Breast epithelium (tissue), 4 donors: Measurements from ENCODE around the gene ALK. TPM values are rescaled to one million over a fixed set of nuclear protein-coding genes. Genes with fewer than 3 reads are reported as not detected.

ENCODE experiments used
- DNase-seq, 2 donors: peaks; one replicate each; pipeline ENCODE4 v3.0.0-alpha.2; 2019; ENCODE audit warnings: low spot score in 2 of 2
- H3K27ac ChIP-seq, 2 donors: fragments of 200-600 bp; sonication (generic) in 1 of 2; one replicate each; pipeline ENCODE4 v1.5.1; 2016 to 2019; ENCODE audit warnings: mild to moderate bottlenecking in 1 of 2
- H3K27me3 ChIP-seq, 2 donors: fragments of 200-600 bp; sonication (generic) in 1 of 2; one replicate each; pipeline versions ENCODE4 v1.5.1 to v1.6.0; 2017 to 2019; ENCODE audit warnings: control low read depth in 1 of 2, mild to moderate bottlenecking in 1 of 2
- H3K36me3 ChIP-seq: fragments of 200-600 bp; one replicate; pipeline ENCODE4 v1.5.1; 2019
- H3K4me1 ChIP-seq, 2 donors: fragments of 200-600 bp; sonication (generic); one replicate each; pipeline ENCODE4 v1.5.1; 2016 to 2019; ENCODE audit warnings: control low read depth in 1 of 2
- H3K4me3 ChIP-seq, 3 donors: fragments of 200-600 bp; sonication (generic); 1 replicate in 2 of 3; 2 replicates in 1 of 3; pipeline ENCODE4 v1.5.1; 2016 to 2019; ENCODE audit warnings: mild to moderate bottlenecking in 3 of 3, moderate library complexity in 2 of 3
- H3K9me3 ChIP-seq, 2 donors: fragments of 200-600 bp; sonication (generic) in 1 of 2; one replicate each; pipeline ENCODE4 v1.5.1; 2016 to 2019; ENCODE audit warnings: control low read depth in 1 of 2
- POLR2A ChIP-seq: fragments of 450-650 bp; IDR thresholded peaks from one replicate; pipeline ENCODE4 v1.6.1; 2016; ENCODE audit warnings: antibody characterized with exemption, mild to moderate bottlenecking, moderate library complexity
- POLR2AphosphoS5 ChIP-seq, 3 donors: sonication (generic); formaldehyde crosslinking; IDR thresholded peaks; one replicate each; pipeline ENCODE4 v1.6.1; 2017; ENCODE audit warnings: antibody characterized with exemption in 3 of 3
- intact Hi-C: fragments of 100-400 bp; cut with DNase I; formaldehyde crosslinking; loops from one replicate; pipeline ENCODE4 v1.15.1; 2023; ENCODE audit warnings: low total_unique reads
- total RNA-seq, 3 donors: library from RNA; depleted of rRNA; stranded (reverse); fragments of >200 nt; gene quantifications; one replicate each; pipeline ENCODE4 v1.1.0, GENCODE V29; 2016
- TF ChIP-seq, protein P1 (sequence below), 3 donors: fragments of 450-650 bp; IDR thresholded peaks; one replicate each; pipeline ENCODE4 v1.5.1; 2016 to 2017; ENCODE audit warnings: antibody characterized with exemption in 3 of 3, mild to moderate bottlenecking in 3 of 3, moderate library complexity in 3 of 3

ALK gene
- total RNA-seq, 3 donors from 2014 or later, result 0.33 to 5.6 (median 0.64) TPM

DNA sequence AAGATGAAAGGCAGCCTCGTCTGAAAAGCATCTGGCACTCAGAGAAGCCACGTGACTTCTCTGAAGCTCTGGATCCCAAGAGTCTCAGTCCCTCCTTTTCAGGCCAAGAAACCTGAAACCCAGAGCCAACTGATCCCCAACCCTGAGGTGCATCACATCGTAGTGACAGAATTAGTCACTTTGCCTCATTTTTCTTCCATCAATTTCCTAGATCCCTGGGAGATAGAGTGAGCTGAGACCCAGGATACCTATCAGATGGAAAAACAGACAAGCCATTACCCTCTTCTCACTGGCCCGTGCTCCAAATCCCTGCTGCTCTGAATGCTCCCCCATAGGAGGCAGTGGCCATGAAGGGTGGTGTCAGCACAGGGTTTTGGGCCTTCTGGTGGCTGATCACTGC is 113.1 kb downstream of the ALK start:
- DNase-seq, result no peak
- Histone ChIP-seq H3K36me3 (no peaks in the 10 kb centered on the region), H3K27me3 (no peaks in the 10 kb centered on the region), H3K4me3 (no peak overlapping the region), H3K9me3 (no peaks in the 10 kb centered on the region), H3K27ac (no peak overlapping the region), H3K4me1 (no peaks in the 10 kb centered on the region)
- intact Hi-C loops, result no loop called here
- TF ChIP-seq, protein P1, sequence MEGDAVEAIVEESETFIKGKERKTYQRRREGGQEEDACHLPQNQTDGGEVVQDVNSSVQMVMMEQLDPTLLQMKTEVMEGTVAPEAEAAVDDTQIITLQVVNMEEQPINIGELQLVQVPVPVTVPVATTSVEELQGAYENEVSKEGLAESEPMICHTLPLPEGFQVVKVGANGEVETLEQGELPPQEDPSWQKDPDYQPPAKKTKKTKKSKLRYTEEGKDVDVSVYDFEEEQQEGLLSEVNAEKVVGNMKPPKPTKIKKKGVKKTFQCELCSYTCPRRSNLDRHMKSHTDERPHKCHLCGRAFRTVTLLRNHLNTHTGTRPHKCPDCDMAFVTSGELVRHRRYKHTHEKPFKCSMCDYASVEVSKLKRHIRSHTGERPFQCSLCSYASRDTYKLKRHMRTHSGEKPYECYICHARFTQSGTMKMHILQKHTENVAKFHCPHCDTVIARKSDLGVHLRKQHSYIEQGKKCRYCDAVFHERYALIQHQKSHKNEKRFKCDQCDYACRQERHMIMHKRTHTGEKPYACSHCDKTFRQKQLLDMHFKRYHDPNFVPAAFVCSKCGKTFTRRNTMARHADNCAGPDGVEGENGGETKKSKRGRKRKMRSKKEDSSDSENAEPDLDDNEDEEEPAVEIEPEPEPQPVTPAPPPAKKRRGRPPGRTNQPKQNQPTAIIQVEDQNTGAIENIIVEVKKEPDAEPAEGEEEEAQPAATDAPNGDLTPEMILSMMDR (IDR thresholded peaks at IDR 0.05), result no peak
- TF ChIP-seq POLR2A (no peak), POLR2AphosphoS5 (IDR thresholded peaks at IDR 0.05) (no peak)

DNA sequence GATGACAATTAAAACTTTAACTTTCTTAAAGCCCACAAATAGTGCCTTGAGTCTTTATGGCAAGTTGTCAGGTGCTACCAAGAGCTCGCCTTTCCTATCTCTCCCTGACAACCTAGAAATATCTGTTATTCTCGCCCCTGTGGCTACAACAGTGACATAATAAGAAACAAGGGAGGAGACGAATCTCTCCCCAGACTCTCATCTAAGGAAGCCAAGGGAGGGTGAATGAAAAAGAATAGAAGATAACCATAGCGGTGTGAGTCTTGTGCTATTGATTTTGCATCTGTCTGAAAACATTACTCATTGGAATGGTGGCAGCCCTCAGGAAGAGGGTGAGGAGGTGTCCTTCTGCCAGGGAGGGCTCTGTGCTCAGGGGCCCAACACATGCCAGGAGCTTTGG is 114.3 kb downstream of the ALK start:
- no peak for DNase-seq
- TF ChIP-seq, protein P1 (IDR thresholded peaks at IDR 0.05), result no peak
- TF ChIP-seq POLR2A (no peak), POLR2AphosphoS5 (IDR thresholded peaks at IDR 0.05) (no peak)
- no peaks in the 10 kb centered on the region for H3K36me3 ChIP-seq

DNA sequence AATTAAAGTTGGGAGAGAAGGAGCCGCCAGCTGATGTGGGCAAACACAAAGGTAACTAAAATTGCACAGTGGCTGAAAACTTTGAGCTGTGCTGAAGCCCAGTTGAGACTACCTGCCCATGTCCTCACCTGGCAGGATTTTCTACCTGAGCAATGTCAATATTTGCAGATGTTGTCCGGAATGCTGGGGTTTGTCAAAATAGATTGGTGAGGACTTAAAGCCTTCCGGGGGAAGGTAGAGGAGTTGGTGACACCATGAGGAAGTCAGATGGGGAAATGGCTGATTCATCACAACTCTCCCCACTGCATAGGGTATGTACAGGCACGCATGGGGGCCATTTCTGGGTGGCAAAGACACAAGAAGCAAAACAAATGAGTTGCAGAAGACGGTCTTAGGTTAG is 114.9 kb downstream of the ALK start:
- no peaks in the 10 kb centered on the region for H3K36me3 ChIP-seq
- no peak overlapping the region for H3K4me3 ChIP-seq
- no peaks in the 10 kb centered on the region for H3K4me1 ChIP-seq
- intact Hi-C loops, result no loop called here
- H3K9me3 ChIP-seq, result no peaks in the 10 kb centered on the region
- DNase-seq, result no peak
- no peak for TF ChIP-seq POLR2AphosphoS5 (IDR thresholded peaks at IDR 0.05)
- H3K27me3 ChIP-seq, result no peaks in the 10 kb centered on the region
- no peak overlapping the region for H3K27ac ChIP-seq

More for the DNA sequence above, 114.3 kb downstream of the ALK start:
- intact Hi-C loops, result no loop called here
- H3K4me3 ChIP-seq, result no peak overlapping the region
- H3K27me3 ChIP-seq, result no peaks in the 10 kb centered on the region
- H3K27ac ChIP-seq, result no peak overlapping the region
- no peaks in the 10 kb centered on the region for H3K9me3 ChIP-seq
- H3K4me1 ChIP-seq, result no peaks in the 10 kb centered on the region

DNA sequence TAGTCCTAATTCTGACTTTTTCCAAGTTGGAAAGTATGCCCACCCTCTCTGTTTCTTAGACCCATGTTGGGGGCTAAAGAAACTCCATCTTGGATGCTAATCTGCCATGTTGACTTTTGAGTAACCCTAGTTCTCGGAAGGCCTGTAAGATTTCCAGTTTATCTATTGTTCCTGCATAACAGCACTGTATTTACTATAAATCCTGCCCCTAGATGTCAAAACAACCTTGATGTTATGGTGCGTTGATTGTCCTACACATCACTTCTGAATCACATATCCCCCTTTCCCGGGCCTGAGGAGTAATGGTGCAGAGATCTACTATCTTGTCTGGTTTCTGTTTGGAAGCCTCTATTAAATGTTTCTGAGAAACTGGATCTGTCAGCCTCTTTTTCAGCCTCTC is 116.7 kb downstream of the ALK start:
- H3K4me3 ChIP-seq, result no peak overlapping the region
- intact Hi-C loops, result no loop called here
- no peaks in the 10 kb centered on the region for H3K4me1 ChIP-seq
- H3K27me3 ChIP-seq, result no peaks in the 10 kb centered on the region
- H3K9me3 ChIP-seq, result no peaks in the 10 kb centered on the region
- no peak for DNase-seq
- TF ChIP-seq POLR2AphosphoS5 (IDR thresholded peaks at IDR 0.05), result no peak
- TF ChIP-seq, protein P1 (IDR thresholded peaks at IDR 0.05), result no peak
- no peak for TF ChIP-seq POLR2A
- no peaks in the 10 kb centered on the region for H3K36me3 ChIP-seq
- no peak overlapping the region for H3K27ac ChIP-seq

DNA sequence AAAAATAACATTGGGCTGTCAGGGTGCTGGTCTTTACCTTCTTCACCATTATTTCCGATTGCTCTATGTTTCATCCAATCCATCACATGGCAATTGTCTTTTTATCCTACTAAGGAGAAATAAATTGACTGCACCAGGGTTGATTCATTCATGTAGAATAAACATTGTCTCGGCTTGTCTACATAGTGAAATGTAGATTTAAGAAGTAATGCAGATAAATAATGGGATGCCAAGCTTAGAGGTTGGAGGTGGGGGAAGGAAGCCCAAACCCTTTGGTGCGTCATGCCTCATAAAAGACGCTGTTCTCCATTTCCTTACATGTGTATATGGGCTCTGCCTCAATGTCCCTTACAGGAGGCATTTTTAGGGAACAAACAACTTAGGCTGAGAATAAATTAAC is 117.8 kb downstream of the ALK start:
- Histone ChIP-seq H3K4me1 (no peaks in the 10 kb centered on the region), H3K36me3 (no peaks in the 10 kb centered on the region), H3K27me3 (no peaks in the 10 kb centered on the region), H3K4me3 (no peak overlapping the region), H3K27ac (peak overlapping the region in 1 of 2 donors; percentile 27), H3K9me3 (no peaks in the 10 kb centered on the region)
- DNase-seq, result no peak
- intact Hi-C loops, result no loop called here
- TF ChIP-seq POLR2AphosphoS5 (IDR thresholded peaks at IDR 0.05), result no peak
- TF ChIP-seq, protein P1 (IDR thresholded peaks at IDR 0.05), result no peak
- TF ChIP-seq POLR2A, result no peak

DNA sequence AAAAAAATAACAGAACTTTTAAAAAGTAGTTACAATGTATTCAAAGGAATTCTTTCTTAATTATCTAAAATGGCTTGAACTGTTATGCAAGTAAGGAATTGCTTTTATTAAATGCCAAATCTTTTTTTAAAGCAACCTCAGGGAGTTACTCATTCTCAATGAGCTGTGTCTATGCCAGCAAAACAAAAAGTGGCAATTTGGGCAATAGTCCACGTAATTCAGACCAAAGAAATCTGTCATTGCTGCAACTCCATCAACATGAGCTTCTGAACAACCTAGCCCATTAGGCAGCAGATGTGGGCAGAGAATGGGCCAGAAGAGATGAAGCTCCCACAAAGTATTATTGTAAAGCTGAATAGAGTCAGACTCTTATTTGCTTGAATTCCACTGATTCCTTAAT is 118.4 kb downstream of the ALK start:
- Histone ChIP-seq H3K4me3 (no peak overlapping the region), H3K27me3 (no peaks in the 10 kb centered on the region), H3K4me1 (no peaks in the 10 kb centered on the region), H3K9me3 (no peaks in the 10 kb centered on the region), H3K36me3 (no peaks in the 10 kb centered on the region), H3K27ac (peak overlapping the region in 1 of 2 donors; percentile 27)
- TF ChIP-seq, protein P1 (IDR thresholded peaks at IDR 0.05), result no peak
- TF ChIP-seq POLR2A (no peak), POLR2AphosphoS5 (IDR thresholded peaks at IDR 0.05) (no peak)
- DNase-seq, result no peak
- intact Hi-C loops, result no loop called here
